Neural cell (in vitro differentiated cells): Measurements from ENCODE around the gene ITGB1. TPM values are rescaled to one million over a fixed set of nuclear protein-coding genes. Genes with fewer than 3 reads are reported as not detected.

Experiments used
- H2AFZ ChIP-seq: fragments of 200-600, 300-800 bp; sonication (generic), shearing (Covaris generic); 2 replicates; pipeline ENCODE4 v1.6.0; 2014; ENCODE audit warnings: low read depth, mild to moderate bottlenecking, antibody characterized with exemption, low read length, moderate library complexity
- H3F3A ChIP-seq: fragments of 200-600 bp; shearing (Covaris generic); 2 replicates; pipeline ENCODE4 v1.6.1; 2016; ENCODE audit warnings: mild to moderate bottlenecking, moderate library complexity, mixed read lengths, antibody characterized with exemption, low read length; ENCODE audit not compliant: insufficient read depth, poor library complexity, severe bottlenecking
- H3K27ac ChIP-seq: fragments of 200-600, 300-800 bp; sonication (generic), shearing (Covaris generic); 2 replicates; pipeline ENCODE4 v1.5.1; 2014; ENCODE audit warnings: mild to moderate bottlenecking, low read length, moderate library complexity
- H3K27me3 ChIP-seq: fragments of 300-800, 200-600 bp; sonication (generic), shearing (Covaris generic); 2 replicates; pipeline ENCODE4 v1.6.0; 2014; ENCODE audit warnings: mild to moderate bottlenecking, low read depth, low read length, moderate library complexity; ENCODE audit not compliant: insufficient read depth
- H3K36me3 ChIP-seq: fragments of 300-800, 200-600 bp; sonication (generic), shearing (Covaris generic); 2 replicates; pipeline ENCODE4 v1.5.1; 2014; ENCODE audit warnings: mild to moderate bottlenecking, antibody characterized with exemption, low read length, moderate library complexity; ENCODE audit not compliant: insufficient read depth
- H3K4me2 ChIP-seq: fragments of 300-800, 200-600 bp; sonication (generic), shearing (Covaris generic); 2 replicates; pipeline ENCODE4 v1.6.0; 2014; ENCODE audit warnings: mild to moderate bottlenecking, low read length
- H3K4me3 ChIP-seq: fragments of 300-800, 200-600 bp; sonication (generic), shearing (Covaris generic); 2 replicates; pipeline ENCODE4 v1.5.1; 2014; ENCODE audit warnings: mild to moderate bottlenecking, low read length, moderate library complexity
- H3K79me2 ChIP-seq: fragments of 200-600 bp; shearing (Covaris generic); replicated peaks from 2 replicates; pipeline ENCODE4 v1.6.0; 2014; ENCODE audit warnings: mild to moderate bottlenecking, low read length, moderate library complexity; ENCODE audit not compliant: insufficient read depth
- H3K9ac ChIP-seq: fragments of 300-800, 200-600 bp; sonication (generic), shearing (Covaris generic); 2 replicates; pipeline ENCODE4 v1.6.1; 2016; ENCODE audit warnings: mild to moderate bottlenecking, low read length, mixed read lengths
- H3K9me2 ChIP-seq: fragments of 200-600 bp; shearing (Covaris generic); 2 replicates; pipeline ENCODE4 v1.6.1; 2016; ENCODE audit warnings: mild to moderate bottlenecking, low read length, mixed read lengths; ENCODE audit not compliant: insufficient read depth
- H3K9me3 ChIP-seq: fragments of 200-600, 300-800 bp; sonication (generic), shearing (Covaris generic); 2 replicates; pipeline ENCODE4 v1.6.1; 2016; ENCODE audit warnings: mild to moderate bottlenecking, mixed run types, low read length, moderate library complexity, mixed read lengths
- H4K20me1 ChIP-seq: fragments of 200-600 bp; shearing (Covaris generic); 2 replicates; pipeline ENCODE4 v1.6.1; 2016; ENCODE audit warnings: mild to moderate bottlenecking, mixed run types; ENCODE audit not compliant: insufficient read depth
- EP300 ChIP-seq: fragments of 450-650 bp; conservative IDR thresholded peaks from 2 replicates; pipeline ENCODE4 v1.6.1; 2014; ENCODE audit warnings: antibody characterized with exemption, mild to moderate bottlenecking, moderate library complexity; ENCODE audit not compliant: poor library complexity, severe bottlenecking
- EZH2 ChIP-seq: fragments of 200-600, 300-800 bp; shearing (Covaris generic), sonication (generic); IDR thresholded peaks from 2 replicates; pipeline ENCODE4 v1.6.1; 2014; ENCODE audit warnings: antibody characterized with exemption, low read length, borderline replicate concordance, mild to moderate bottlenecking; ENCODE audit not compliant: insufficient read depth, poor library complexity, severe bottlenecking
- MXI1 ChIP-seq: fragments of 450-650 bp; conservative IDR thresholded peaks from 2 replicates; pipeline ENCODE4 v1.6.1; 2014; ENCODE audit warnings: antibody characterized with exemption, mild to moderate bottlenecking; ENCODE audit not compliant: poor library complexity, severe bottlenecking
- POLR2AphosphoS5 ChIP-seq: IDR thresholded peaks from 2 replicates; pipeline ENCODE4 v1.6.1; 2012
- RAD21 ChIP-seq: fragments of 450-650 bp; conservative IDR thresholded peaks from 2 replicates; pipeline ENCODE4 v1.6.1; 2014; ENCODE audit warnings: antibody characterized with exemption, mild to moderate bottlenecking, moderate library complexity
- REST ChIP-seq: IDR thresholded peaks from 2 replicates; pipeline ENCODE4 v1.6.1; 2012; ENCODE audit warnings: borderline replicate concordance
- SMC3 ChIP-seq: fragments of 450-650 bp; conservative IDR thresholded peaks from 2 replicates; pipeline ENCODE4 v1.6.1; 2014; ENCODE audit warnings: antibody characterized with exemption, mild to moderate bottlenecking, moderate library complexity; ENCODE audit not compliant: poor library complexity
- TAF1 ChIP-seq: IDR thresholded peaks from 2 replicates; pipeline ENCODE4 v1.6.1; 2012; ENCODE audit warnings: low read depth
- polyA plus RNA-seq: library from polyadenylated mRNA; depleted of rRNA; stranded (reverse); fragments of >200 nt; gene quantifications from 2 replicates; pipeline ENCODE4 v1.2.3, GENCODE V29; 2014
- TF ChIP-seq, protein P1 (sequence below): fragments of 450-650 bp; IDR thresholded peaks from 2 replicates; pipeline ENCODE4 v1.5.1; 2014; ENCODE audit warnings: antibody characterized with exemption, mild to moderate bottlenecking, moderate library complexity; ENCODE audit not compliant: poor library complexity, severe bottlenecking

ITGB1 gene
- polyA plus RNA-seq, 1 donor from 2014 or later: 62.4 TPM

DNA sequence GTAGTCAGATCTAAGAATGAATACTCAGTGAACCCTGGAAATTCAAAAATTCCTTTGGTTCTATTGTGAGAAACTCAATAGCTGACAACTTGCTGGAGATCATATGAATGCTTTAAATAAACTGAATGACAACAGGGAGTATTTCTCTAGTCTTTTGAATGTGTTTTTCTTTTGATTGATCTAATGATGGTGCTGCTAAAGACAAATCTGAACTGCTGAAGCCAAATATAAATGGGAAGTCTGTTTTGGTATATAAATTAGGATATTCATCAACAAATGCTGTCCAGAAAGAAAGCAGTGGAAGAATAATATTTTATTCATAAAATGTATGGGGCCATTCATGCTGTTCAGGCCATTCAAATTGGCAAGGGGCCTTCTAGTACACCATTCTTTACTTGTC is 79.4 kb downstream of the ITGB1 start:
- H3K9me3 ChIP-seq: no peaks in the 10 kb centered on the region
- no peaks in the 10 kb centered on the region for H3K9me2 ChIP-seq
- H3K4me2 ChIP-seq: no peak overlapping the region
- no peaks in the 10 kb centered on the region for H3F3A ChIP-seq
- H3K79me2 ChIP-seq: no peaks in the 10 kb centered on the region
- H4K20me1 ChIP-seq: no peaks in the 10 kb centered on the region
- no peak overlapping the region for H3K27ac ChIP-seq
- no peaks in the 10 kb centered on the region for H3K27me3 ChIP-seq
- no peak overlapping the region for H3K4me3 ChIP-seq
- H2AFZ ChIP-seq: no peak overlapping the region
- no peak for TF ChIP-seq POLR2AphosphoS5
- H3K9ac ChIP-seq: no peak overlapping the region
- no peaks in the 10 kb centered on the region for H3K36me3 ChIP-seq

GRCh38 chr10:32877915-32878314 is 80.1 kb downstream of the ITGB1 start:
- no peaks in the 10 kb centered on the region for H3F3A ChIP-seq
- no peaks in the 10 kb centered on the region for H3K9me3 ChIP-seq
- no peaks in the 10 kb centered on the region for H4K20me1 ChIP-seq
- H3K9ac ChIP-seq: no peak overlapping the region
- no peaks in the 10 kb centered on the region for H3K79me2 ChIP-seq
- TF ChIP-seq RAD21: no peak
- no peak for TF ChIP-seq MXI1
- TF ChIP-seq REST: no peak
- no peak for TF ChIP-seq TAF1
- TF ChIP-seq, protein P1, sequence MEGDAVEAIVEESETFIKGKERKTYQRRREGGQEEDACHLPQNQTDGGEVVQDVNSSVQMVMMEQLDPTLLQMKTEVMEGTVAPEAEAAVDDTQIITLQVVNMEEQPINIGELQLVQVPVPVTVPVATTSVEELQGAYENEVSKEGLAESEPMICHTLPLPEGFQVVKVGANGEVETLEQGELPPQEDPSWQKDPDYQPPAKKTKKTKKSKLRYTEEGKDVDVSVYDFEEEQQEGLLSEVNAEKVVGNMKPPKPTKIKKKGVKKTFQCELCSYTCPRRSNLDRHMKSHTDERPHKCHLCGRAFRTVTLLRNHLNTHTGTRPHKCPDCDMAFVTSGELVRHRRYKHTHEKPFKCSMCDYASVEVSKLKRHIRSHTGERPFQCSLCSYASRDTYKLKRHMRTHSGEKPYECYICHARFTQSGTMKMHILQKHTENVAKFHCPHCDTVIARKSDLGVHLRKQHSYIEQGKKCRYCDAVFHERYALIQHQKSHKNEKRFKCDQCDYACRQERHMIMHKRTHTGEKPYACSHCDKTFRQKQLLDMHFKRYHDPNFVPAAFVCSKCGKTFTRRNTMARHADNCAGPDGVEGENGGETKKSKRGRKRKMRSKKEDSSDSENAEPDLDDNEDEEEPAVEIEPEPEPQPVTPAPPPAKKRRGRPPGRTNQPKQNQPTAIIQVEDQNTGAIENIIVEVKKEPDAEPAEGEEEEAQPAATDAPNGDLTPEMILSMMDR: no peak
- no peak for TF ChIP-seq SMC3
- TF ChIP-seq EP300: no peak
- no peak for TF ChIP-seq POLR2AphosphoS5
- TF ChIP-seq EZH2: no peak
- H3K27me3 ChIP-seq: no peaks in the 10 kb centered on the region
- H3K4me3 ChIP-seq: no peak overlapping the region
- H2AFZ ChIP-seq: no peak overlapping the region
- H3K9me2 ChIP-seq: no peaks in the 10 kb centered on the region
- H3K36me3 ChIP-seq: no peaks in the 10 kb centered on the region
- no peak overlapping the region for H3K27ac ChIP-seq
- no peak overlapping the region for H3K4me2 ChIP-seq

- Histone ChIP-seq H3F3A (no peaks in the 10 kb centered on the region), H3K27ac (no peak overlapping the region), H3K27me3 (no peaks in the 10 kb centered on the region), H3K4me2 (no peak overlapping the region), H3K36me3 (no peaks in the 10 kb centered on the region), H3K4me3 (no peak overlapping the region), H4K20me1 (no peaks in the 10 kb centered on the region), H3K9me3 (no peaks in the 10 kb centered on the region), H3K9me2 (no peaks in the 10 kb centered on the region), H2AFZ (no peak overlapping the region), H3K79me2 (no peaks in the 10 kb centered on the region), H3K9ac (no peak overlapping the region)
- TF ChIP-seq, protein P1: no peak
- TF ChIP-seq EZH2 (no peak), EP300 (no peak), RAD21 (no peak), TAF1 (no peak), MXI1 (no peak), REST (no peak), SMC3 (no peak), POLR2AphosphoS5 (no peak)
These were observed 92.9 kb downstream of the ITGB1 start for GRCh38 chr10:32865170-32865569.
